HG02981 (cell line): ENCODE measurements around the gene ATP2C1.
A peak's percentile ranks its signal among the peaks of the same experiment; 100 is the strongest.
"Not testable (repeated sequence)": the region's sequence is repeated elsewhere in the genome, so short reads cannot be mapped to it uniquely, and the experiment has no call there.

Source experiments
- ATAC-seq: cut with Tn5 transposase; IDR thresholded peaks from one replicate; pipeline ENCODE4 v1.9.1; 2021; ENCODE audit warnings: mild to moderate bottlenecking, moderate library complexity; ENCODE audit not compliant: unreplicated experiment

Gene ATP2C1

DNA sequence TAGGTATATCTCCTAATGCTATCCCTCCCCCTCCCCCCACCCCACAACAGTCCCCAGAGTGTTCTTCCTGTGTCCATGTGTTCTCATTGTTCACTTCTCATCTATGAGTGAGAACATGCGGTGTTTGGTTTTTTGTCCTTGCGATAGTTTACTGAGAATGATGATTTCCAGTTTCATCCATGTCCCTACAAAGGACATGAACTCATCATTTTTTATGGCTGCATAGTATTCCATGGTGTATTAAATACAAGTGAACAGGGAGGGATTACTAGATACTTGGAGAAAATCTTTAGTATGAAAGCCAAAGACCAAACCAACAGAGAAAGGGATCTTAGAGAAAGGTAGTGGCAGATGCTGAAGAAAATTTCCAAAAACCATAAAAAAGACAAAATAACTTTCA is 78.7 kb downstream of the ATP2C1 start:
- ATAC-seq, result not testable (repeated sequence)

DNA sequence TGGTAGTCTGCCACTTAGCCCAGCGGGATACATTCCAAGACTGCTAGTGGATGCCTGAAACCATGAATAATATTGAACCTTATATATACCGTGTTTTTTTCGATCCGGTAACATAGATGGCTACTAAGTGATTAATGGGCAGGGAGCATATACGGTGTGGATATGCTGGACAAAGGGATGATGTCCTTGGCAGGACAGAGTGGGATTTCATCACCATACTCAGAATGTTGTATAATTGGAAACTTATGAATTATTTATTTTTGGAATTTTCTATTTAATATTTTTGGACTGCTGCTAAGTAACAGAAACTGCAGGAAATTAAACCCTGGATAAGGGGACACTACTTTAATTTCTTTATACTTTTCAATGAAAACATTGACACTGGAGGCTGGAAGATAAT is 79.5 kb downstream of the ATP2C1 start:
- no peak for ATAC-seq

GRCh38 chr3:130974201-130974600 is 80.3 kb downstream of the ATP2C1 start:
- no peak for ATAC-seq

- ATAC-seq, result no peak
Observed at GRCh38 chr3:130975251-130975650, 81.4 kb downstream of the ATP2C1 start.

GRCh38 chr3:130976706-130977105 is 82.8 kb downstream of the ATP2C1 start:
- no peak for ATAC-seq

DNA sequence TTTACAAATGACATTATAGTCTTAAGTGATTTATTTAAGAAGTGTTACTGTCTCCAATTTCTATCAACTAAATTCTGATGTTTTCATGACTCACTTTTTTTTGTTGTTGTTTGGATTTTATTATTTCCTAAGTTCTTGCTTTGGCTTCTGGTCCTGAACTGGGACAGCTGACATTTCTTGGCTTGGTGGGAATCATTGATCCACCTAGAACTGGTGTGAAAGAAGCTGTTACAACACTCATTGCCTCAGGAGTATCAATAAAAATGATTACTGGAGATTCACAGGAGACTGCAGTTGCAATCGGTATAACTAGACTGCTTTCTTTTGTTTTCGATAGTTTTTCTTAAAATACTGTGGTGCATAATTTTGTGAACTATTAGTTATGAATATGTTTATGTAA is 85.2 kb downstream of the ATP2C1 start:
- ATAC-seq, result no peak

GRCh38 chr3:130981469-130981868 is 87.6 kb downstream of the ATP2C1 start:
- no peak for ATAC-seq

DNA sequence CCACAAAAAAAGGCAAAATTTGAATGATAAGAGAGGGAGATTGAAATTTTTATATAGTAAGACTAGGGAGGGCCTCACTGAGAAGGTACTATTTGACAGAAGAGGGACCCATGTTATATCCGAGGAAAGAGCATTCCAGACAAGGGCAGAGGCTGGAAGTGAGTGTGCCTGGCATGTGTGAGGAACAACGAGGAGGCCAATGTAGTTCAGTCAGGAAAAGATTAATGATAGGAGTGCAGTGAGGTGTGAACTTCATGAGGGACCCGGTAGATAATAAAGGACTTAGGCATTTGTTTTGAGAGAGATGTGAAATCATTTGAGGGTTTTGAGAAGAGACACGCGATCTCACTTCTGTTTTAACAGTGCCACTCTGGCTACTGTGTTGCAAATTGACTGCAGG is 96.4 kb downstream of the ATP2C1 start:
- ATAC-seq, result no peak

DNA sequence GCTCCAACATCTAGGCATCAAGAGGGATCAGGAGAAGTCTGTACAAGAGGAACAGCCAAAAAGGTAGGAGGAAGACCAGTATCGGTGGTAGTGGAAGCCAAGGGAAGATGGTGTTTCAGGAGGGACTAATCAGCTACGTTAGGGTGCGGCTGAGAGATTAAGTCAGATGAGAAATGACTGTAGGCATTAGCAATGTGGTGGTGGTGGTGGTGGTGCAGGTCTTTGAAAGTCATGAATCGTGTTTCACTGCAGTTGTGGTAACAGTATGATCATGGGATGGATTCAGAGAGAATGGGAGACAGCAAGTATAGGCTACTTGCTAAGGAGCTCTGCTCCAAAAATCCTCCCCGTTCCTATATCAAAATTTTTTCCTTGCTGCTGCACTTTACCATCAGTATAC is 97.2 kb downstream of the ATP2C1 start:
- no peak for ATAC-seq

- ATAC-seq, result no peak
Observed at GRCh38 chr3:130992344-130992743, 98.5 kb downstream of the ATP2C1 start.

GRCh38 chr3:130997289-130997688 is 103.4 kb downstream of the ATP2C1 start:
- ATAC-seq, result no peak

DNA sequence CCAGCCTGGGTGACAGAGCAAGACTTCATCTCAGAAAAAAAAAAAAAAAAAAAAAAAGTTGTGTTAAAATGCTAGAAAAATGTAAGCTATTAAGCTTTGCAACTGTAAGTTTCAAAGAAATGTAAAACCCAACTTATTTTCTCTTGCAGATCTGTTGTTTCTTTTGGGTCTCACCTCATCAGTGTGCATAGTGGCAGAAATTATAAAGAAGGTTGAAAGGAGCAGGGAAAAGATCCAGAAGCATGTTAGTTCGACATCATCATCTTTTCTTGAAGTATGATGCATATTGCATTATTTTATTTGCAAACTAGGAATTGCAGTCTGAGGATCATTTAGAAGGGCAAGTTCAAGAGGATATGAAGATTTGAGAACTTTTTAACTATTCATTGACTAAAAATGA is 107.2 kb downstream of the ATP2C1 start:
- no peak for ATAC-seq

GRCh38 chr3:131004603-131005002 is 110.7 kb downstream of the ATP2C1 start:
- ATAC-seq, result no peak

GRCh38 chr3:131007256-131007655 is 113.4 kb downstream of the ATP2C1 start:
- no peak for ATAC-seq

DNA sequence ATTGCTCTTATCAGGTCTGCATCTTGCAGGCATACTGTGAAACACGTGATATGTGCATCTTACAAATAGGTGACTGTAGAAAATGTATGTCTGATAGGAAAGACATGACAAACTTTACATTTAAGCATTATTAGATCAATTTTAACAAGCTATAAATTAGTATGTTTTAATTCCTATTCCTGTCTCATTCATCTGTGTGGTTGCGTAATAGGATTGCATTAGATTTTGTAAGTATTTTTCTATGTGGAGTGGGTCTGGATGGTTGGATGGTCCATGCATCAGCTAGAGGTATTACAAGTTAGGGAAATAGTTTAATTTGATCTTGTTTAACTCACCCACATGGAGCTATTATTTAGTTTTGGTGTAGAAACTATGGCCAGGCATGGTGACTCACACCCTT is 113.9 kb downstream of the ATP2C1 start:
- ATAC-seq, result no peak

- ATAC-seq, result no peak
Observed at GRCh38 chr3:131008326-131008725, 114.4 kb downstream of the ATP2C1 start.

DNA sequence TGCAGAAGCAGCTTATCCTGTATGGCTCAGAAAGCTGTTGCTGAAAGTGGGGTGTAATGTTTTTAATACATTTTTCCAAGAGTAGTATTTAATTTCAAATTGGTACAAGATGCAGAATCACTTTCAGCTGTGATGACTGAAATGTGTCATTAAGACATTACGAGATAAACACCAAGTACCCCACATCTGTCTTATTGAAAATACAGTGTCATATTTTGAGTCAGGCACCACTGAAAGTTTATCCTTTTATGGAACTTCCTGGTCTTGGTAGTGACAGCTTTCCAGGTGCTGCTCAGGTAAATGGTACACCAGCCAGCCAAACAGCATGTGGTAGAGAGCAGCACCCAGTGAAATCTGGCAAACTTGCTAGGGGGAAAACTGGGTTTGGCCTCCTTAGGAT is 115.8 kb downstream of the ATP2C1 start:
- no peak for ATAC-seq

GRCh38 chr3:131018970-131019369 is 125.1 kb downstream of the ATP2C1 start:
- no peak for ATAC-seq

GRCh38 chr3:131020122-131020693 is 126.3 kb downstream of the ATP2C1 start:
- peak; percentile 69 for ATAC-seq

GRCh38 chr3:131025539-131025938 is 131.7 kb downstream of the ATP2C1 start:
- ATAC-seq, result no peak

GRCh38 chr3:131026321-131027151 is 132.7 kb downstream of the ATP2C1 start, which contains the start of the genes ASTE1 and NEK11:
TSS of gene ASTE1 (minus strand) at chr3:131026825. CDS start at chr3:131025306, 1,519 bp downstream.
TSS of gene NEK11 (plus strand) at chr3:131026877. CDS start at chr3:131029709, 2,832 bp downstream.
- peak; percentile 98 for ATAC-seq

GRCh38 chr3:131028844-131029243 is 135.0 kb downstream of the ATP2C1 start:
- ATAC-seq, result no peak
